Measurements from ENCODE around the gene AURKAIP1. TPM values are rescaled to one million over a fixed set of nuclear protein-coding genes. Genes with fewer than 3 reads are reported as not detected.

Gene AURKAIP1
- total and polyA plus RNA-seq, 2 of the 13 experiments (the other 11 are each of a cell fraction or from before 2014, with no cell fraction given), result 69.5 to 175 TPM

GRCh38 chr1:1325288-1326074 is 49.5 kb downstream of the AURKAIP1 start (continued):
- TF ChIP-seq PBX3 (CRISPR knock-in tag; IDR thresholded peaks at IDR 0.05; ENCODE audit: borderline replicate concordance), result no peak
- TF ChIP-seq ZNF292 (CRISPR knock-in tag; IDR thresholded peaks at IDR 0.05; ENCODE audit: borderline replicate concordance, low read depth), result no peak
- TF ChIP-seq MTA3 (CRISPR knock-in tag; IDR thresholded peaks at IDR 0.05), result no peak
- TF ChIP-seq SMAD1 (CRISPR knock-in tag; IDR thresholded peaks at IDR 0.05; ENCODE audit: borderline replicate concordance, low read depth), result no peak
- TF ChIP-seq YEATS2 (CRISPR knock-in tag; IDR thresholded peaks at IDR 0.05; ENCODE audit: borderline replicate concordance), result no peak
- TF ChIP-seq ZNF891 (CRISPR knock-in tag; IDR thresholded peaks at IDR 0.05), result no peak
- TF ChIP-seq ZNF343 (CRISPR knock-in tag; IDR thresholded peaks at IDR 0.05), result no peak
- TF ChIP-seq ZNF382 (CRISPR knock-in tag; IDR thresholded peaks at IDR 0.05; ENCODE audit: borderline replicate concordance), result no peak
- TF ChIP-seq ZNF414 (CRISPR knock-in tag; IDR thresholded peaks at IDR 0.05), result no peak
- TF ChIP-seq ZNF703 (CRISPR knock-in tag; IDR thresholded peaks at IDR 0.05; ENCODE audit: borderline replicate concordance), result no peak
- TF ChIP-seq FOXJ3 (CRISPR knock-in tag; IDR thresholded peaks at IDR 0.05; ENCODE audit: borderline replicate concordance), result no peak
- no peak for TF ChIP-seq LRRFIP1 (CRISPR knock-in tag; conservative IDR thresholded peaks at IDR 0.05)
- TF ChIP-seq ARNT (IDR thresholded peaks at IDR 0.05), result no peak
- TF ChIP-seq DDIT3 (CRISPR knock-in tag; IDR thresholded peaks at IDR 0.05), result no peak
- no peak for TF ChIP-seq HNRNPUL1 (IDR thresholded peaks at IDR 0.05; ENCODE audit: low read depth, low read length)
- TF ChIP-seq ATF2 (CRISPR knock-in tag; IDR thresholded peaks at IDR 0.05), result no peak
- no peak for TF ChIP-seq BHLHE40 (IDR thresholded peaks at IDR 0.05; ENCODE audit: low read length)
- TF ChIP-seq PHF21A (CRISPR knock-in tag; IDR thresholded peaks at IDR 0.05), result 0 out of 2 replicates have a peak, but pooled peaks have one; percentile 2
- no peak for TF ChIP-seq NCOR1 (IDR thresholded peaks at IDR 0.05; ENCODE audit: borderline replicate concordance, low read length)
- TF ChIP-seq REL (CRISPR knock-in tag; conservative IDR thresholded peaks at IDR 0.05), result no peak
- TF ChIP-seq ZNF501 (CRISPR knock-in tag; IDR thresholded peaks at IDR 0.05), result no peak
- TF ChIP-seq ZNF740 (CRISPR knock-in tag; IDR thresholded peaks at IDR 0.05), result no peak
- no peak for TF ChIP-seq RFX1 (IDR thresholded peaks at IDR 0.05)
